CD4-positive, alpha-beta T cell (primary cell): ENCODE data around the gene C19orf81. TPM values are rescaled to one million over a fixed set of nuclear protein-coding genes. Genes with fewer than 3 reads are reported as not detected.

Source experiments
- ATAC-seq: fragments of 200-7000 bp; cut with Tn5 transposase; one replicate; pipeline ENCODE4 v1.10.0; 2022; ENCODE audit warnings: mild to moderate bottlenecking; ENCODE audit not compliant: poor library complexity
- CTCF ChIA-PET: fragments of 350-600 bp; sonication (Branson Sonifier 250); formaldehyde crosslinking; loops from one replicate; lab custom pipeline; 2021; ENCODE audit warnings: antibody characterized with exemption, inconsistent platforms; lab: Charles Lee
- POLR2A ChIA-PET: fragments of 350-600 bp; sonication (Branson Sonifier 250); formaldehyde crosslinking; loops from one replicate; lab custom pipeline; 2021; ENCODE audit warnings: antibody characterized with exemption, inconsistent platforms; lab: Charles Lee
- DNase-seq, 14 experiments: peaks; one replicate each; pipeline ENCODE4 v3.0.0-alpha.2; 2013 to 2020; ENCODE audit warnings: mixed read lengths in 2 of 14
- H3K27ac ChIP-seq, 2 donors: one replicate each; pipeline versions ENCODE4 v1.5.1 to v1.7.0; 2013; ENCODE audit warnings: low read length in 2 of 2, low read depth in 1 of 2, mild to moderate bottlenecking in 1 of 2
- H3K27me3 ChIP-seq, 2 experiments: 1 replicate in 1 of 2; 2 replicates in 1 of 2; pipeline versions ENCODE4 v1.6.1 to v1.7.0; 2013; ENCODE audit warnings: low read length in 2 of 2, control low read depth in 1 of 2, mild to moderate bottlenecking in 1 of 2, moderate library complexity in 1 of 2; ENCODE audit not compliant: insufficient read depth in 2 of 2, control insufficient read depth in 1 of 2
- H3K36me3 ChIP-seq: one replicate; pipeline ENCODE4 v1.6.1; 2013; ENCODE audit warnings: low read length, control low read depth; ENCODE audit not compliant: insufficient read depth
- H3K4me1 ChIP-seq: one replicate; pipeline ENCODE4 v1.6.1; 2013; ENCODE audit warnings: low read length, control low read depth; ENCODE audit not compliant: insufficient read depth
- H3K4me3 ChIP-seq: one replicate; pipeline ENCODE4 v1.5.1; 2013; ENCODE audit warnings: mild to moderate bottlenecking, low read length, moderate library complexity
- H3K9me3 ChIP-seq, 2 experiments: 1 replicate in 1 of 2; 2 replicates in 1 of 2; pipeline versions ENCODE4 v1.6.1 to v1.7.0; 2013; ENCODE audit warnings: low read length in 2 of 2, mild to moderate bottlenecking in 2 of 2, control low read depth in 1 of 2, moderate library complexity in 1 of 2; ENCODE audit not compliant: control insufficient read depth in 1 of 2, insufficient read depth in 1 of 2
- H3K27ac Mint-ChIP-seq: one replicate; pipeline ENCODE4 v1.8.0; 2020; ENCODE audit warnings: mixed read lengths
- H3K27me3 Mint-ChIP-seq: one replicate; pipeline ENCODE4 v1.8.0; 2021; ENCODE audit warnings: mixed read lengths
- H3K36me3 Mint-ChIP-seq: one replicate; pipeline ENCODE4 v1.8.0; 2021; ENCODE audit warnings: low read depth, mixed read lengths
- H3K4me1 Mint-ChIP-seq: one replicate; pipeline ENCODE4 v1.8.0; 2021; ENCODE audit warnings: low read depth, mixed read lengths
- H3K4me3 Mint-ChIP-seq: one replicate; pipeline ENCODE4 v1.8.0; 2020; ENCODE audit warnings: mild to moderate bottlenecking, mixed read lengths
- H3K9me3 Mint-ChIP-seq: one replicate; pipeline ENCODE4 v1.8.0; 2020; ENCODE audit warnings: mixed read lengths
- intact Hi-C, 2 experiments: fragments of 100-400 bp; cut with DNase I in 1 of 2; cut with micrococcal nuclease in 1 of 2; formaldehyde crosslinking; loops; one replicate each; pipeline versions ENCODE4 v1.15.1 to v1.9.0; 2023 to 2025; cut with DNase I, micrococcal nuclease
- total RNA-seq, 174 experiments: library from RNA in 2 of 174; stranded (reverse) in 2 of 174; gene quantifications; one replicate each; pipeline ENCODE4 v1.2.3 and lab custom pipeline; 2021 to 2026
- TF ChIP-seq, protein P1 (sequence below): fragments of 200-600 bp; IDR thresholded peaks from one replicate; pipeline ENCODE4 v1.8.0; 2022; ENCODE audit warnings: antibody characterized with exemption, mild to moderate bottlenecking

C19orf81 gene
- total RNA-seq, 2 experiments from 2014 or later = not detected

DNA sequence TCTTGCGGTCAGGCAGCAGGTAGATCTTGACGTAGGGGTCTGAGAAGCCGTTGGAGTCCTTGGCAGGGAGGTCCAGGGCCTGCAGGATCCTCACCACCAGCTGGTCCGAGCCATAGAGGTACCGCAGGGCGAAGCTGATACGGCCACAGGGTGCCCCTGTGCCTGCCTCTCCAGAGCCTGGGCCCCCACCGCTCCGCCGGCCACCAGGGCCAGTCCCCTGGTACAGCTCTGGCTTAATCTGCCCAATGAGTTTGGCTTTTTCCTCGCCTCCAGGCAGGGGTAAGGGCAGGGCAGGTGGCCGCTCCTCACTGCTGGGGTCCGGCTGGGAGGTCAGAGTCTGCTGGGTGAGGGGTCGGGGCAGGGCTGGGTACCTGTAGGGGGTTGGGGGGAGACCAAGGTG lies 19.4 kb upstream of the C19orf81 start:
- POLR2A ChIA-PET = no interaction called here
- H3K4me3 ChIP-seq = no peak overlapping the region
- TF ChIP-seq, protein P1, sequence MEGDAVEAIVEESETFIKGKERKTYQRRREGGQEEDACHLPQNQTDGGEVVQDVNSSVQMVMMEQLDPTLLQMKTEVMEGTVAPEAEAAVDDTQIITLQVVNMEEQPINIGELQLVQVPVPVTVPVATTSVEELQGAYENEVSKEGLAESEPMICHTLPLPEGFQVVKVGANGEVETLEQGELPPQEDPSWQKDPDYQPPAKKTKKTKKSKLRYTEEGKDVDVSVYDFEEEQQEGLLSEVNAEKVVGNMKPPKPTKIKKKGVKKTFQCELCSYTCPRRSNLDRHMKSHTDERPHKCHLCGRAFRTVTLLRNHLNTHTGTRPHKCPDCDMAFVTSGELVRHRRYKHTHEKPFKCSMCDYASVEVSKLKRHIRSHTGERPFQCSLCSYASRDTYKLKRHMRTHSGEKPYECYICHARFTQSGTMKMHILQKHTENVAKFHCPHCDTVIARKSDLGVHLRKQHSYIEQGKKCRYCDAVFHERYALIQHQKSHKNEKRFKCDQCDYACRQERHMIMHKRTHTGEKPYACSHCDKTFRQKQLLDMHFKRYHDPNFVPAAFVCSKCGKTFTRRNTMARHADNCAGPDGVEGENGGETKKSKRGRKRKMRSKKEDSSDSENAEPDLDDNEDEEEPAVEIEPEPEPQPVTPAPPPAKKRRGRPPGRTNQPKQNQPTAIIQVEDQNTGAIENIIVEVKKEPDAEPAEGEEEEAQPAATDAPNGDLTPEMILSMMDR = no peak

DNA sequence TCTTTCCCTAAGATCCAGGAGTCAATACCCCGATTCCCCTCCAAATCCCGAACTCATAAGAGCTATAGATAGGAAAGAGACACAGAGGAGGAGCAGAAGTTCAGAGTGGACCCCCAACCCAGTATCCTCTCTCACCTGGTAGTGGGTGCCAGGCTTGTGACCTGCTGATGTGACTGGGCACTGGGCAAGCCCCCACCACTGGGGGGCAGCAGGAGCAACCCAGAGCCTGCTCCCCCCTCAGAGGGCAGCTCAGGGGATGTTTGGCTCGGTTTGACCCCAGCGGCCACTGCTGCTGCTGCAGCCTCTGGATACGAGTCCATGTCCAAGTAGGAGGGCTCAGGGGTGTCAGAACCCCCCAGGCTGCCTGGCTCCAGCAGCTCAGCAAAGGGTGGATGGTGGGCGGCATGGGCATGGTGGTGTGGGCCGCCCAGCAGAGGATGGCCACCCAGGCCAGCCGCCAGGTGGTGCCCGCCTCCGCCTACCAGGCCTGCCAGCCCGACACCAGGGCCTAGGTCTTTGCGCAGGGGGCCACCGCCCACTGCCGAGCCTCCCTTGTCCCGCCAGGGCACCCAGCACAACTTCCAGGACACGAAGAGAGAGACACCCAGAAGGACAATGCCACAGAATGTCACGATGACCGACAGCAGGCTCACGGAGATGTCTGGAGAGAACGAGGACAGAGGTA lies 17.0 kb upstream of the C19orf81 start:
- Mint-ChIP-seq H3K36me3 (peaks cover 4% of the 10 kb centered on the region), H3K27me3 (peaks cover 54% of the 10 kb centered on the region), H3K27ac (no peak overlapping the region), H3K9me3 (peaks cover 11% of the 10 kb centered on the region), H3K4me1 (no peaks in the 10 kb centered on the region), H3K4me3 (no peak overlapping the region)
- DNase-seq = no peak
- POLR2A ChIA-PET = no interaction called here
- no peak for ATAC-seq
- Histone ChIP-seq H3K4me1 (no peaks in the 10 kb centered on the region), H3K27ac (no peak overlapping the region), H3K36me3 (no peaks in the 10 kb centered on the region), H3K9me3 (peaks cover 29 to 52% of the 10 kb centered on the region in 2 experiments), H3K27me3 (peaks cover 6 to 12% of the 10 kb centered on the region in 2 experiments), H3K4me3 (no peak overlapping the region)
- TF ChIP-seq, protein P1 = no peak
- intact Hi-C loops = no loop called here
- CTCF ChIA-PET = no interaction called here

More for the DNA sequence above, 19.4 kb upstream of the C19orf81 start:
- DNase-seq = no peak
- no peak overlapping the region for H3K4me3 Mint-ChIP-seq
- intact Hi-C loops = no loop called here
- no peaks in the 10 kb centered on the region for H3K36me3 ChIP-seq
- H3K27ac Mint-ChIP-seq = no peak overlapping the region
- peaks cover 38% of the 10 kb centered on the region for H3K27me3 Mint-ChIP-seq
- no peaks in the 10 kb centered on the region for H3K4me1 ChIP-seq
- CTCF ChIA-PET = no interaction called here
- H3K36me3 Mint-ChIP-seq = no peaks in the 10 kb centered on the region
- H3K27me3 ChIP-seq = no peaks in the 10 kb centered on the region
- peaks cover 7% of the 10 kb centered on the region for H3K9me3 Mint-ChIP-seq
- no peak for ATAC-seq
- H3K27ac ChIP-seq = no peak overlapping the region
- no peaks in the 10 kb centered on the region for H3K4me1 Mint-ChIP-seq
- peaks cover 20 to 35% of the 10 kb centered on the region in 2 experiments for H3K9me3 ChIP-seq

GRCh38 chr19:50633359-50633758 lies 15.9 kb upstream of the C19orf81 start:
- CTCF ChIA-PET = no interaction called here
- Histone ChIP-seq H3K27me3 (peaks cover 13 to 22% of the 10 kb centered on the region in 2 experiments), H3K4me3 (no peak overlapping the region), H3K9me3 (peaks cover 29 to 58% of the 10 kb centered on the region in 2 experiments), H3K27ac (no peak overlapping the region), H3K36me3 (no peaks in the 10 kb centered on the region), H3K4me1 (no peaks in the 10 kb centered on the region)
- no peak for ATAC-seq
- POLR2A ChIA-PET = no interaction called here
- intact Hi-C loops = no loop called here
- no peak overlapping the region for H3K27ac Mint-ChIP-seq
- H3K9me3 Mint-ChIP-seq = peaks cover 11% of the 10 kb centered on the region
- H3K27me3 Mint-ChIP-seq = peaks cover 61% of the 10 kb centered on the region
- TF ChIP-seq, protein P1 = no peak
- peaks cover 4% of the 10 kb centered on the region for H3K36me3 Mint-ChIP-seq
- peaks cover under 1% of the 10 kb centered on the region for H3K4me1 Mint-ChIP-seq
- DNase-seq = no peak
- no peak overlapping the region for H3K4me3 Mint-ChIP-seq
